ENCODE measurements around the gene AMDHD1.

Gene AMDHD1

DNA sequence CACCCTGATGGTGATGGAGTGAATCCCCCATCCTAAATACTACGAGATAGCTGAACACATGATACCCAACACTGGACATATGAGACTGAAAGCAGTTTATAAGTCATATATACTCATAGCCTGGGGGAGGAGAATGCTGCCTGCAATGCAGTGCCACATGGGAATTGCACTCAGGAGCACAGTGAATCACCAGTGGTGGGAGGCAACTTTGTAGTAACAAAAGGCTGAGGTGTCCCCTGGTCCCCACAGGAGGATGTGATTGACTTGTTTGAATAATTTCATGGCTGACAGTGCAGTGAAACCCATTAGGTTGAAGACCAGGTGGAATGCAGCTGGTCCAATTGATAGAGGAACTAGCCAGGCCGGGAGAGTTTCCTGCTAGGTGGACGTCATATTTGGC lies 20.9 kb upstream of the AMDHD1 start:
- no peak for DNase-seq (ENCODE audit: low read depth)
- H3K4me3 ChIP-seq (ENCODE audit: low read length) = no peak overlapping the region
- TF ChIP-seq CTCF (conservative IDR thresholded peaks at IDR 0.05; ENCODE audit: low read length) = no peak

- no peak overlapping the region for H3K4me3 ChIP-seq (ENCODE audit: low read length)
- DNase-seq (ENCODE audit: low read depth) = no peak
- no peak for TF ChIP-seq CTCF (conservative IDR thresholded peaks at IDR 0.05; ENCODE audit: low read length)
These were observed 2.6 kb upstream of the AMDHD1 start for GRCh38 chr12:95940514-95940913.

DNA sequence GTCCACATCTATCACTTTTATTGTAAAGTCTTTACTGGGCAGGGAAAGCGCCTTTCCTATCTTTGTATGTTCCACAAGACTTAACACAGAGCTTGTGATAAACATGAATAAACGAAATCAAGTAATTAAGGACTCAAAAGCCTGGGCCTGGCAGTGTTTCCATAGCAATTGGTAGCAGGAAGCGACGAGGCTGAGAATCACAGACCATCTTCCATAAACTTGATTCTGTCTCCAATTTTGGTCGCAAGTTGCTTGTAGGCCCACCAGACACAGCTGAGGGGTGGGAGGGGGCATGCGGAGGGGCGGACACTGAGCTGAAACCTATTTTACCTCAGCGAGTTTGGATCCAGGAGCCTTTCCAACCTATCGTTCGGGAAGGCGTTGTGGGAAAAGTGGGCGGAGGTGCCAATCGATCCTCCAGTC lies 1.0 kb upstream of the AMDHD1 start:
- DNase-seq (ENCODE audit: low read depth) = no peak
- H3K4me3 ChIP-seq (ENCODE audit: low read length) = peak overlapping the region; percentile 62
- no peak for TF ChIP-seq CTCF (conservative IDR thresholded peaks at IDR 0.05; ENCODE audit: low read length)

GRCh38 chr12:95942524-95943329 lies 404 bp upstream of the AMDHD1 start, which contains the start of gene CCDC38:
Gene CCDC38 (minus strand): TSS chr12:95942614. CDS start chr12:95936509, 6,105 bp downstream.
- peak within 1 kb of the TSS; percentile 62 for H3K4me3 ChIP-seq (ENCODE audit: low read length)
- peak; percentile 31 for DNase-seq (ENCODE audit: low read depth)
- TF ChIP-seq CTCF (conservative IDR thresholded peaks at IDR 0.05; ENCODE audit: low read length) = no peak

DNA sequence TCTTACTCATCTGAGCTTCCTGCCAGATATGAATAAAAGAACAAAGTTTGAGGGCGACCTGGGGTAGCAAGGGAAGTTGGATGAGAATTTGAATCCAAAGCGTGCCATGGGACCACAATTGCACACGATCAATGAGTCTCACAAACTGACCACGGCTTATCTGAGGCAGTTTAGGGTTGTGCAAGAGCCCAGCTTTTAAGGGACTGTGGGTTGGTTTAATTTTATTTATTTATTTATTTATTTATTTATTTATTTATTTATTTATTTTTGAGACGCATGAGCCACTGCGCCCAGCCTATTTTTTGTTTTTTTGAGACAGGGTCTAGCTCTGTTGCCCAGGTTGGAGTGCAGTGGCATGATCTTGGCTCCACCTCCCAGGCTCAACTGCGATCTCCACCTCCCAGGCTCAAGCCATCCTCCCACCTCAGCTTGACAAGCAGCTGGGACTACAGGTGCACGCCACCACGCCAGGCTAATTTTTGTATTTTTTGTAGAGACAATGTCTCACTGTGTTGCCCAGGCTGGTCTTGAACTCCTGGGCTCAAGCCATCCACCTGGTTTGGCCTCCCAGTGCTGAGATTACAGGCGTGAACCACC lies 1.1 kb downstream of the AMDHD1 start:
- TF ChIP-seq CTCF (conservative IDR thresholded peaks at IDR 0.05; ENCODE audit: low read length) = no peak
- DNase-seq (ENCODE audit: low read depth) = no peak
- no peak overlapping the region for H3K4me3 ChIP-seq (ENCODE audit: low read length)

- no peak for TF ChIP-seq CTCF (conservative IDR thresholded peaks at IDR 0.05; ENCODE audit: low read length)
- H3K4me3 ChIP-seq (ENCODE audit: low read length) = no peak overlapping the region
- no peak for DNase-seq (ENCODE audit: low read depth)
These were observed 6.5 kb downstream of the AMDHD1 start for GRCh38 chr12:95949477-95950206.

Data from AG10803 (cell line).